Posterior vena cava (tissue), 2 donors: ENCODE measurements around the gene RNASEH2C. TPM values are rescaled to one million over a fixed set of nuclear protein-coding genes. Genes with fewer than 3 reads are reported as not detected.
"Not testable (repeated sequence)": the region's sequence is repeated elsewhere in the genome, so short reads cannot be mapped to it uniquely, and the experiment has no call there.

Experiments used
- DNase-seq: peaks from one replicate; pipeline ENCODE4 v3.0.0-alpha.2; 2020; ENCODE audit warnings: low spot score
- intact Hi-C, 2 donors: fragments of 100-400 bp; cut with DNase I; formaldehyde crosslinking; loops; one replicate each; pipeline versions ENCODE4 v1.14.1 to v1.14.2; 2022 to 2023
- total RNA-seq, 2 donors: library from RNA; stranded (reverse); fragmentation: NEBNext Ultra II Directional; extraction: Animal tissue kit (Norgen Biotek cat#: 25700); gene quantifications; one replicate each; pipeline ENCODE4 v1.2.1, GENCODE V29; 2021
- donor health status: DM: yes; HTN: yes; CAD: no.
- donor health status: DM: yes; HTN: yes; CAD: no.

The RNASEH2C gene
- total RNA-seq, 2 donors from 2014 or later = 43.7 to 45.0 TPM

- intact Hi-C loops = no loop called here
- no peak for DNase-seq
Measured at GRCh38 chr11:65696802-65697552, 23.6 kb downstream of the RNASEH2C start.

- no peak for DNase-seq
- intact Hi-C loops = no loop called here
Measured at GRCh38 chr11:65695459-65696241, 24.9 kb downstream of the RNASEH2C start.

- intact Hi-C loops = no loop called here
- no peak for DNase-seq
Measured at GRCh38 chr11:65692367-65692766, 28.2 kb downstream of the RNASEH2C start.

GRCh38 chr11:65691847-65692246, 28.8 kb downstream of the RNASEH2C start:
- intact Hi-C loops = not testable (repeated sequence)

GRCh38 chr11:65685981-65686380, 34.6 kb downstream of the RNASEH2C start:
- no peak for DNase-seq
- intact Hi-C loops = no loop called here

More at GRCh38 chr11:65691847-65692246, 28.8 kb downstream of the RNASEH2C start:
- not testable (repeated sequence) for DNase-seq

- intact Hi-C loops = not testable (repeated sequence)
Measured at GRCh38 chr11:65683480-65683879, 37.1 kb downstream of the RNASEH2C start.

GRCh38 chr11:65680192-65680743, 40.3 kb downstream of the RNASEH2C start:
- intact Hi-C loops = no loop called here
- no peak for DNase-seq

More at GRCh38 chr11:65683480-65683879, 37.1 kb downstream of the RNASEH2C start:
- DNase-seq = not testable (repeated sequence)

GRCh38 chr11:65672982-65673381, 47.6 kb downstream of the RNASEH2C start:
- intact Hi-C loops = no loop called here
- DNase-seq = no peak

- intact Hi-C loops = no loop called here
- no peak for DNase-seq
Measured at GRCh38 chr11:65672180-65672860, 48.3 kb downstream of the RNASEH2C start.

Other genes with a start within 250 kb of the RNASEH2C start
- 1,000 to 10,000 TPM; 9,235 to 9,828 TPM for gene MALAT1, start 221.8 kb downstream of the RNASEH2C start, total RNA-seq
- gene SCYL1, start 195.7 kb downstream of the RNASEH2C start, total RNA-seq = 10 to 100 TPM; 66.3 to 74.3 TPM
- 100 to 1,000 TPM; 127 to 196 TPM for gene LTBP3, start 162.4 kb downstream of the RNASEH2C start, total RNA-seq
- gene ZNRD2, start 150.3 kb downstream of the RNASEH2C start, total RNA-seq = 10 to 100 TPM; 29.2 to 29.5 TPM
- 10 to 100 TPM; 43.3 to 53.0 TPM for gene FAM89B, start 148.3 kb downstream of the RNASEH2C start, total RNA-seq
- 100 to 1,000 TPM; 190 to 223 TPM for gene EHBP1L1, start 144.7 kb downstream of the RNASEH2C start, total RNA-seq
- gene KCNK7, start 125.0 kb downstream of the RNASEH2C start, total RNA-seq = under 1 TPM; 0.65 to 0.71 TPM
- gene MAP3K11, start 106.6 kb downstream of the RNASEH2C start, total RNA-seq = 10 to 100 TPM; 39.1 to 46.3 TPM
- gene PCNX3, start 105.0 kb downstream of the RNASEH2C start, total RNA-seq = 10 to 100 TPM; 21.3 to 22.6 TPM
- 10 to 100 TPM; 62.9 to 64.2 TPM for gene SIPA1, start 82.7 kb downstream of the RNASEH2C start, total RNA-seq
- 10 to 100 TPM; 57.6 to 80.8 TPM for gene RELA, start 57.9 kb downstream of the RNASEH2C start, total RNA-seq
- gene KAT5, start 8.5 kb downstream of the RNASEH2C start, total RNA-seq = 10 to 100 TPM; 62.3 to 65.0 TPM
- gene AP5B1, start 60.2 kb upstream of the RNASEH2C start, total RNA-seq = 10 to 100 TPM; 10.7 to 15.3 TPM
- gene OVOL1, start 66.3 kb upstream of the RNASEH2C start, total RNA-seq = not detected
- under 1 TPM; 0.52 to 0.65 TPM for gene SNX32, start 113.2 kb upstream of the RNASEH2C start, total RNA-seq
- 100 to 1,000 TPM; 697 to 707 TPM for gene CFL1, start 137.4 kb upstream of the RNASEH2C start, total RNA-seq
- gene MUS81, start 139.6 kb upstream of the RNASEH2C start, total RNA-seq = 10 to 100 TPM; 41.8 to 48.2 TPM
- gene EFEMP2, start 152.0 kb upstream of the RNASEH2C start, total RNA-seq = 100 to 1,000 TPM; 111 to 131 TPM
- 1 to 10 TPM; 1.4 to 1.8 TPM for gene CTSW, start 159.0 kb upstream of the RNASEH2C start, total RNA-seq
- gene FIBP, start 167.7 kb upstream of the RNASEH2C start, total RNA-seq = 10 to 100 TPM; 39.7 to 40.8 TPM
- gene CCDC85B, start 169.9 kb upstream of the RNASEH2C start, total RNA-seq = 10 to 100 TPM; 31.8 to 36.7 TPM
- 10 to 100 TPM in 1 of 2 donors, 1 to 10 TPM in 1; 7.4 to 38.7 TPM for gene FOSL1, start 179.6 kb upstream of the RNASEH2C start, total RNA-seq
- 10 to 100 TPM; 35.7 to 36.0 TPM for gene C11orf68, start 198.3 kb upstream of the RNASEH2C start, total RNA-seq
- 10 to 100 TPM; 76.0 to 92.2 TPM for gene DRAP1, start 198.6 kb upstream of the RNASEH2C start, total RNA-seq
- not detected for gene TSGA10IP, start 224.7 kb upstream of the RNASEH2C start, total RNA-seq
- gene SART1, start 240.9 kb upstream of the RNASEH2C start, total RNA-seq = 10 to 100 TPM; 41.1 to 46.2 TPM